HEK293 (cell line): ENCODE measurements around the gene ASPDH.
A peak's percentile ranks its signal among the peaks of the same experiment; 100 is the strongest.

Source experiments
- CTCF ChIA-PET: fragments of 350-600 bp; formaldehyde crosslinking; extraction: SDS; loops from one replicate; lab custom pipeline; 2021; ENCODE audit warnings: antibody characterized with exemption; lab: Yijun Ruan, JAX
- POLR2A ChIA-PET: fragments of 300-600 bp; formaldehyde crosslinking; extraction: SDS; loops from one replicate; lab custom pipeline; 2020; ENCODE audit warnings: antibody characterized with exemption, inconsistent platforms; lab: Yijun Ruan, JAX
- H3K27ac ChIP-seq: fragments of 200-500 bp; sonication (Bioruptor generic); 2 replicates; pipeline ENCODE4 v1.5.1; 2014; ENCODE audit warnings: low read depth, low read length, control low read depth, inconsistent platforms; ENCODE audit errors: extremely low read depth
- H3K36me3 ChIP-seq, 2 experiments: fragments of 200-500 bp in 1 of 2; sonication (Bioruptor generic) in 1 of 2; 1 replicate in 1 of 2; 2 replicates in 1 of 2; pipeline ENCODE4 v1.5.1; 2014 to 2017; ENCODE audit warnings: inconsistent platforms in 2 of 2, low read length in 2 of 2; ENCODE audit not compliant: control insufficient read depth in 2 of 2, insufficient read depth in 1 of 2
- H3K4me1 ChIP-seq: fragments of 200-500 bp; sonication (Bioruptor generic); 2 replicates; pipeline ENCODE4 v1.5.1; 2014; ENCODE audit warnings: mild to moderate bottlenecking, low read length, inconsistent platforms; ENCODE audit not compliant: control insufficient read depth, insufficient read depth
- H3K4me3 ChIP-seq: 2 replicates; pipeline ENCODE4 v1.5.1; 2011; ENCODE audit warnings: low read depth, mild to moderate bottlenecking, control low read depth, low read length, moderate library complexity
- H3K9me3 ChIP-seq: fragments of 200-500 bp; sonication (Bioruptor generic); 2 replicates; pipeline ENCODE4 v1.5.1; 2014; ENCODE audit warnings: low read depth, low read length, inconsistent platforms; ENCODE audit not compliant: control insufficient read depth, insufficient read depth
- HOXC10 ChIP-seq: sonication (generic); formaldehyde crosslinking; IDR thresholded peaks from 2 replicates; pipeline ENCODE4 v1.8.1; 2023; ENCODE audit warnings: mild to moderate bottlenecking, missing genetic modification reagents
- MZF1 ChIP-seq: fragments of 450-650 bp; formaldehyde crosslinking; IDR thresholded peaks from 2 replicates; pipeline ENCODE4 v1.5.1; 2017; ENCODE audit warnings: missing biosample characterization, missing genetic modification characterization, borderline replicate concordance
- ZBTB20 ChIP-seq: fragments of 450-650 bp; formaldehyde crosslinking; IDR thresholded peaks from 2 replicates; pipeline ENCODE4 v1.5.1; 2016; ENCODE audit warnings: missing biosample characterization, missing genetic modification characterization
- ZBTB7A ChIP-seq: fragments of 450-650 bp; formaldehyde crosslinking; IDR thresholded peaks from 2 replicates; pipeline ENCODE4 v1.5.1; 2016; ENCODE audit warnings: low read depth, missing biosample characterization, missing genetic modification characterization
- ZFP41 ChIP-seq: fragments of 450-650 bp; formaldehyde crosslinking; IDR thresholded peaks from 2 replicates; pipeline ENCODE4 v1.5.1; 2016; ENCODE audit warnings: missing biosample characterization, missing genetic modification characterization, borderline replicate concordance
- ZNF132 ChIP-seq: fragments of 450-650 bp; formaldehyde crosslinking; IDR thresholded peaks from 2 replicates; pipeline ENCODE4 v1.5.1; 2017; ENCODE audit warnings: missing biosample characterization, missing genetic modification characterization, borderline replicate concordance
- ZNF138 ChIP-seq: fragments of 450-650 bp; formaldehyde crosslinking; IDR thresholded peaks from 2 replicates; pipeline ENCODE4 v1.5.1; 2016; ENCODE audit warnings: missing biosample characterization, missing genetic modification characterization, borderline replicate concordance
- ZNF155 ChIP-seq: fragments of 450-650 bp; formaldehyde crosslinking; IDR thresholded peaks from 2 replicates; pipeline ENCODE4 v1.5.1; 2016; ENCODE audit warnings: missing biosample characterization, missing genetic modification characterization
- ZNF214 ChIP-seq: fragments of 450-650 bp; formaldehyde crosslinking; IDR thresholded peaks from 2 replicates; pipeline ENCODE4 v1.5.1; 2017; ENCODE audit warnings: missing biosample characterization, mild to moderate bottlenecking, missing genetic modification characterization, borderline replicate concordance
- ZNF266 ChIP-seq: fragments of 450-650 bp; formaldehyde crosslinking; IDR thresholded peaks from 2 replicates; pipeline ENCODE4 v1.5.1; 2016; ENCODE audit warnings: missing biosample characterization, missing genetic modification characterization, low read depth
- ZNF292 ChIP-seq: fragments of 450-650 bp; formaldehyde crosslinking; IDR thresholded peaks from 2 replicates; pipeline ENCODE4 v1.5.1; 2016; ENCODE audit warnings: low read depth, missing biosample characterization, missing genetic modification characterization, borderline replicate concordance
- ZNF561 ChIP-seq: fragments of 450-650 bp; IDR thresholded peaks from 2 replicates; pipeline ENCODE4 v1.5.1; 2018; ENCODE audit warnings: missing biosample characterization, missing genetic modification characterization, borderline replicate concordance
- ZNF610 ChIP-seq: fragments of 450-650 bp; formaldehyde crosslinking; IDR thresholded peaks from 2 replicates; pipeline ENCODE4 v1.5.1; 2016; ENCODE audit warnings: missing biosample characterization, missing genetic modification characterization, borderline replicate concordance
- ZNF629 ChIP-seq: fragments of 450-650 bp; formaldehyde crosslinking; IDR thresholded peaks from 2 replicates; pipeline ENCODE4 v1.5.1; 2017; ENCODE audit warnings: missing biosample characterization, missing genetic modification characterization
- TF ChIP-seq, protein P1 (sequence below): fragments of 450-650 bp; formaldehyde crosslinking; IDR thresholded peaks from 2 replicates; pipeline ENCODE4 v1.5.1; 2016; ENCODE audit warnings: missing biosample characterization, missing genetic modification characterization
- TF ChIP-seq, protein P2 (sequence below): fragments of 450-650 bp; formaldehyde crosslinking; IDR thresholded peaks from 2 replicates; pipeline ENCODE4 v1.5.1; 2016; ENCODE audit warnings: missing biosample characterization, missing genetic modification characterization, low read depth
- TF ChIP-seq, protein P3 (sequence below): fragments of 450-650 bp; IDR thresholded peaks from 2 replicates; pipeline ENCODE4 v1.5.1; 2018; ENCODE audit warnings: missing biosample characterization, mild to moderate bottlenecking, missing genetic modification characterization

Gene ASPDH

DNA sequence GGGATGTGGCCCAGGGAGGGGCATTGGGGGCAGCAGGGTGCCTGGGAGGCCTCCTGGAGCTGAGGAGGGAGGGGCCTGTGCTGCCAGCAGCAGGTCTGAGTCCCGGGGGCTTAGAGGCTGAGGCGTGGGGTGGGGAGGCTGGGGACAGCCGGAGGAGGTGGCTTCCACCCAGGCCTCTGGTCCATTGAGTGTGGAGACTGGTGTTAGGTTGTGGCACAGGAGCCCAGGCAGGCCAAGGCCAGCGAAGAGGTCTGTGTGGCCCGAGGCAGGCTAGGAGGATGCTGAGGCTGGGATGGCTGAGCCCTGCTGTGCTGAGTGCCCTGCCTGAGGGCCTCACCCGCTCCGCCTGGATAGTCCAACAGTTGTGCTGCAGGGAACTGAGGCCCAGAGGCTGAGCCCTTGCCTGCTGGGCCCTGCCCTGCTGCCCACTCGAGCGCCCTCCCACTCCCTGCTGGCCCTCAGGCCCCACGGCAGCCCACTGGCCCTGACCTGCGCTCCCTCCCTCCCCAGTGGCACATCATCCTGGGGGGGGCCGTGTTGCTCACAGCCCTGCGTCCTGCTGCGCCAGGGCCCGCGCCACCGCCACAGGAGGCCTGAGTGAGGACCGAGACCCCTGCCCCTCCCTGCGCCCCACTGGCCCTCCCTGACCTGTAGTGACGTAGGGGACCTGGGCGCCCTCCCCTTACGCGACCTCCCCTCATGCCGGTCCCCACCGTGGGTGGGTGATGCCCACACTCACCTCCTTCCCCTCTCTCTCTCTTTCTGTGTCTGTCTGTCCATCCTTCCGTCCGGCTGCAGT lies 32.2 kb downstream of the ASPDH start:
- TF ChIP-seq ZBTB7A (tag by site-specific recombination) (no peak), ZNF132 (tag by site-specific recombination) (no peak), ZNF629 (tag by site-specific recombination) (no peak), ZNF155 (tag by site-specific recombination) (no peak), MZF1 (no peak), ZNF561 (no peak), ZNF292 (tag by site-specific recombination) (no peak), ZFP41 (tag by site-specific recombination) (no peak), ZNF138 (no peak), ZNF214 (no peak), ZNF610 (tag by site-specific recombination) (no peak), ZNF266 (tag by site-specific recombination) (no peak)
- TF ChIP-seq, protein P1, sequence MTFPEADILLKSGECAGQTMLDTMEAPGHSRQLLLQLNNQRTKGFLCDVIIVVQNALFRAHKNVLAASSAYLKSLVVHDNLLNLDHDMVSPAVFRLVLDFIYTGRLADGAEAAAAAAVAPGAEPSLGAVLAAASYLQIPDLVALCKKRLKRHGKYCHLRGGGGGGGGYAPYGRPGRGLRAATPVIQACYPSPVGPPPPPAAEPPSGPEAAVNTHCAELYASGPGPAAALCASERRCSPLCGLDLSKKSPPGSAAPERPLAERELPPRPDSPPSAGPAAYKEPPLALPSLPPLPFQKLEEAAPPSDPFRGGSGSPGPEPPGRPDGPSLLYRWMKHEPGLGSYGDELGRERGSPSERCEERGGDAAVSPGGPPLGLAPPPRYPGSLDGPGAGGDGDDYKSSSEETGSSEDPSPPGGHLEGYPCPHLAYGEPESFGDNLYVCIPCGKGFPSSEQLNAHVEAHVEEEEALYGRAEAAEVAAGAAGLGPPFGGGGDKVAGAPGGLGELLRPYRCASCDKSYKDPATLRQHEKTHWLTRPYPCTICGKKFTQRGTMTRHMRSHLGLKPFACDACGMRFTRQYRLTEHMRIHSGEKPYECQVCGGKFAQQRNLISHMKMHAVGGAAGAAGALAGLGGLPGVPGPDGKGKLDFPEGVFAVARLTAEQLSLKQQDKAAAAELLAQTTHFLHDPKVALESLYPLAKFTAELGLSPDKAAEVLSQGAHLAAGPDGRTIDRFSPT = no peak
- TF ChIP-seq, protein P2, sequence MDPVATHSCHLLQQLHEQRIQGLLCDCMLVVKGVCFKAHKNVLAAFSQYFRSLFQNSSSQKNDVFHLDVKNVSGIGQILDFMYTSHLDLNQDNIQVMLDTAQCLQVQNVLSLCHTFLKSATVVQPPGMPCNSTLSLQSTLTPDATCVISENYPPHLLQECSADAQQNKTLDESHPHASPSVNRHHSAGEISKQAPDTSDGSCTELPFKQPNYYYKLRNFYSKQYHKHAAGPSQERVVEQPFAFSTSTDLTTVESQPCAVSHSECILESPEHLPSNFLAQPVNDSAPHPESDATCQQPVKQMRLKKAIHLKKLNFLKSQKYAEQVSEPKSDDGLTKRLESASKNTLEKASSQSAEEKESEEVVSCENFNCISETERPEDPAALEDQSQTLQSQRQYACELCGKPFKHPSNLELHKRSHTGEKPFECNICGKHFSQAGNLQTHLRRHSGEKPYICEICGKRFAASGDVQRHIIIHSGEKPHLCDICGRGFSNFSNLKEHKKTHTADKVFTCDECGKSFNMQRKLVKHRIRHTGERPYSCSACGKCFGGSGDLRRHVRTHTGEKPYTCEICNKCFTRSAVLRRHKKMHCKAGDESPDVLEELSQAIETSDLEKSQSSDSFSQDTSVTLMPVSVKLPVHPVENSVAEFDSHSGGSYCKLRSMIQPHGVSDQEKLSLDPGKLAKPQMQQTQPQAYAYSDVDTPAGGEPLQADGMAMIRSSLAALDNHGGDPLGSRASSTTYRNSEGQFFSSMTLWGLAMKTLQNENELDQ (tag by site-specific recombination) = no peak
- TF ChIP-seq, protein P3, sequence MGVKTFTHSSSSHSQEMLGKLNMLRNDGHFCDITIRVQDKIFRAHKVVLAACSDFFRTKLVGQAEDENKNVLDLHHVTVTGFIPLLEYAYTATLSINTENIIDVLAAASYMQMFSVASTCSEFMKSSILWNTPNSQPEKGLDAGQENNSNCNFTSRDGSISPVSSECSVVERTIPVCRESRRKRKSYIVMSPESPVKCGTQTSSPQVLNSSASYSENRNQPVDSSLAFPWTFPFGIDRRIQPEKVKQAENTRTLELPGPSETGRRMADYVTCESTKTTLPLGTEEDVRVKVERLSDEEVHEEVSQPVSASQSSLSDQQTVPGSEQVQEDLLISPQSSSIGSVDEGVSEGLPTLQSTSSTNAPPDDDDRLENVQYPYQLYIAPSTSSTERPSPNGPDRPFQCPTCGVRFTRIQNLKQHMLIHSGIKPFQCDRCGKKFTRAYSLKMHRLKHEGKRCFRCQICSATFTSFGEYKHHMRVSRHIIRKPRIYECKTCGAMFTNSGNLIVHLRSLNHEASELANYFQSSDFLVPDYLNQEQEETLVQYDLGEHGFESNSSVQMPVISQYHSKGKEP (tag by site-specific recombination) = no peak
- TF ChIP-seq, all 188 proteins: peak for 0
- no peaks in the 10 kb centered on the region for H3K9me3 ChIP-seq
- H3K4me3 ChIP-seq = no peak overlapping the region
- ChIA-PET POLR2A (interaction anchor here (0.6 kb wide), 1 partner anchor 59 kb away, joined by 3 read pairs; no protein-coding TSS in a partner anchor), CTCF (no interaction called here)
- H3K4me1 ChIP-seq = peaks cover 7% of the 10 kb centered on the region; the same call in 1 of the 2 replicates
- H3K27ac ChIP-seq = no peak overlapping the region
- H3K36me3 ChIP-seq = peaks cover 15 to 76% of the 10 kb centered on the region in 2 experiments; a peak in 2 of 3 replicates

DNA sequence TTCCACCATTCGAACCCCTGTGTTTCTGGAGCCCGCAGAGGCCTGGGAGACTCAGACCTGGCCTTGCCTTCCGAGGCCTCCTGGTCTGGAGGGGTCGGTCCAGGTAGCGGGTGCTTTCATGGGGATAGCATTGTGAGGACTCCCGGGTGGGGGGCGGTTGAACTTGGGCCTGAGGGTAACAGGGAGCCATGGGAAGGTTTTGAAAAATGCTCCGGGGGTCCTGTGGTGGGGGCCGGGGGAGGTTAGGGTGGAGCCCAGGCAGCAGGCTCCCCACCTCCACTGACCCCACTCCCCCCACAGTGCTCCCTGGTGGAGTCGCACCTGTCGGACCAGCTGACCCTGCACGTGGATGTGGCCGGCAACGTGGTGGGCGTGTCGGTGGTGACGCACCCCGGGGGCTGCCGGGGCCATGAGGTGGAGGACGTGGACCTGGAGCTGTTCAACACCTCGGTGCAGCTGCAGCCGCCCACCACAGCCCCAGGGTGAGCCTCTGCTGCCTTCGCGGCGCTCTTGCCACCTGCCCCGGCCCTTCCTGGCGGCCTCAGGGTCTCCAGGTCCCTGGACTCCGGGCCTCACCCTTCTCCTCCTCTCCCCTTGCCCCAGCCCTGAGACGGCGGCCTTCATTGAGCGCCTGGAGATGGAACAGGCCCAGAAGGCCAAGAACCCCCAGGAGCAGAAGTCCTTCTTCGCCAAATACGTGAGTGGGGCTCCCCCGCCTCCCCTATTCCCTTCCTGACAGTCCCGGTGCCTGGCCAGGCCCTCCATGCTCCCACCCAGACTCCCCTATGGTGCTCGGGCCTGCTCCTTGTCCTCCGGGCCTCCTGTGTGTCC lies 33.2 kb downstream of the ASPDH start:
- ChIA-PET CTCF (interaction anchor here (1.0 kb wide), 1 partner anchor 29 kb away, joined by 3 read pairs; no protein-coding TSS in a partner anchor), POLR2A (interaction anchor here (0.6 kb wide), 1 partner anchor 58 kb away, joined by 3 read pairs; no protein-coding TSS in a partner anchor)
- no peak overlapping the region for H3K4me3 ChIP-seq
- TF ChIP-seq ZBTB20 (no peak), HOXC10 (CRISPR knock-in tag) (0 out of 2 replicates have a peak, but pooled peaks have one; percentile 33)
- no peaks in the 10 kb centered on the region for H3K9me3 ChIP-seq
- peaks cover 7% of the 10 kb centered on the region; the same call in 1 of the 2 replicates for H3K4me1 ChIP-seq
- no peak overlapping the region for H3K27ac ChIP-seq
- H3K36me3 ChIP-seq = peaks cover 15 to 69% of the 10 kb centered on the region in 2 experiments; a peak in 2 of 3 replicates
